ENCODE results near the gene ZBED3.
A peak's percentile ranks its signal among the peaks of the same experiment; 100 is the strongest.
"Not testable (repeated sequence)": the region's sequence is repeated elsewhere in the genome, so short reads cannot be mapped to it uniquely, and the experiment has no call there.

ZBED3 gene

DNA sequence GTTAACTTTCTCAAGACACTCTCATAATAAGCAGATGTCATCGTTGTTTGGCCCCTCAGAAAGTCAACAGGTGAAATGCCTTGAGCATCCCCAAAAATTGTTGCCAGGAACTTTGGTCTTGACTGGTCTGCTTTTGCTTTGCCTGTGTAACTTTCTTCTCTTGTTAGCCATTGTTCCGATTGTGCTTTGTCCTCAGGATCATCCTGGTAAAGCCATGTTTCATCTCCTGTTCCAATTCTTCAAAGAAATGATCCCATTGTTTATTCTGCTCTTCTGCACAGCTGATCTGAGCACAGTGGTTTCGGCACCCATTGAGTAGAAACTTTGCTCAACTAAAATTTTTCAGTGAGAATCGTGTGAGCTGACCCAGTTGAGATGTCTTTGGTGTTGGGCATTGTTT is 8.1 kb upstream of the ZBED3 start:
- TF ChIP-seq, protein P1, sequence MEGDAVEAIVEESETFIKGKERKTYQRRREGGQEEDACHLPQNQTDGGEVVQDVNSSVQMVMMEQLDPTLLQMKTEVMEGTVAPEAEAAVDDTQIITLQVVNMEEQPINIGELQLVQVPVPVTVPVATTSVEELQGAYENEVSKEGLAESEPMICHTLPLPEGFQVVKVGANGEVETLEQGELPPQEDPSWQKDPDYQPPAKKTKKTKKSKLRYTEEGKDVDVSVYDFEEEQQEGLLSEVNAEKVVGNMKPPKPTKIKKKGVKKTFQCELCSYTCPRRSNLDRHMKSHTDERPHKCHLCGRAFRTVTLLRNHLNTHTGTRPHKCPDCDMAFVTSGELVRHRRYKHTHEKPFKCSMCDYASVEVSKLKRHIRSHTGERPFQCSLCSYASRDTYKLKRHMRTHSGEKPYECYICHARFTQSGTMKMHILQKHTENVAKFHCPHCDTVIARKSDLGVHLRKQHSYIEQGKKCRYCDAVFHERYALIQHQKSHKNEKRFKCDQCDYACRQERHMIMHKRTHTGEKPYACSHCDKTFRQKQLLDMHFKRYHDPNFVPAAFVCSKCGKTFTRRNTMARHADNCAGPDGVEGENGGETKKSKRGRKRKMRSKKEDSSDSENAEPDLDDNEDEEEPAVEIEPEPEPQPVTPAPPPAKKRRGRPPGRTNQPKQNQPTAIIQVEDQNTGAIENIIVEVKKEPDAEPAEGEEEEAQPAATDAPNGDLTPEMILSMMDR (IDR thresholded peaks at IDR 0.05): no peak
- no peak for TF ChIP-seq ZFX (IDR thresholded peaks at IDR 0.05; ENCODE audit: borderline replicate concordance)
- H3K27ac ChIP-seq: no peak overlapping the region

DNA sequence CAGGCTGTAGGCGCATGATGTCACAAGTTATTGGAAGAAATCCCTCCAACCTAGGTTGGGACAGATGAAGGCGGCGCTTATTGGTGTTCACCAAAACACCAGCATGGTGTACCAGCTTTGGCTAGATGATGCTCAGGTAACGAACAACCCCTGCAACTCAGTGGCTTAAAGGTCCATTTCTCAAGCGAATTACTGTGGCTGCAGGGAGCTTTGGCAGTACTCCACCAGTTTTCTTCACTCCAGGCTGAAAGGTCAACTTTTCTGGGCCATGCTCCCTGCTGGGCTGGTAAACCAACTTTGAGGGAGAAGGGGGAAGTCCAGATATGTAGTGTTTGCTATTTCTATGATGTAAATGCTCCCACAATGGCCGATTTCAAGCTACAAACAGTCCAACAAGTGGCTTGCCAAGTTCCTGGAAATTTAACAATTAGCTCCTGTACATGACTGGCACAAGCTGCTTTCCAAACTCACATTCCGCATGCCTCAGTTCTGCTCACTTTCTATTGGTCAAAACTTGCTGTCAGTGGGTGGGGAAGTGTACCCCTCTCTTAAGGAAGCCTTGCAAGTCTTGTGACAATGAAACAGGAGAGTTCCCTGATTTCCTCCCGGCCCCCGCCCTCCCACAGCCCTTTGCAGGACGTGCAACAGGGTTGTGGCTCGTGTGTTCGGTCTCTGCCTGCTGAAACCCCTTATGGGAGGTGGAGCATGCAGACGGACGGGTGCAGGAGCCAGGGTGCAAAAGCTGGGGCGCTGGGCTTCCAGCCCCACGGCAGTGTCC is 588 bp upstream of the ZBED3 start:
- peak overlapping the region; percentile 91 for H3K27ac ChIP-seq
- no peak for TF ChIP-seq ZFX (IDR thresholded peaks at IDR 0.05; ENCODE audit: borderline replicate concordance)
- TF ChIP-seq, protein P1 (IDR thresholded peaks at IDR 0.05): no peak

DNA sequence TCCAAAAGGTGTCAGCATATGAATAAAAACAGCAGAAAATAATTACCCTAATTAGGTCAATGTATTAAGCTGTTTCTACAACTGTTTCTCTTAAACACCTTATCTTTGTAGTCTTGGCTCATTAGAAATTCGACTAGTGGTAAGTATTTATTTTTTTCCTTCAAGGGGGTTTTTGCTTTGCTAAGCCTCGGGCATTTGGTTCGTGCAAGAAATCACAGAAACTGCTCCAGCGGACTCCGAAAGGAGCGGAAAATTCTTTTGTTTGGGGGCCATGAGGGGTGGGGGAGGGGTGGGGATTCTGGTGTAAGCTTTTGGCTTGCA is 757 bp downstream of the ZBED3 start:
- peak overlapping the region; percentile 91 for H3K27ac ChIP-seq
- TF ChIP-seq, protein P1 (IDR thresholded peaks at IDR 0.05): no peak
- TF ChIP-seq ZFX (IDR thresholded peaks at IDR 0.05; ENCODE audit: borderline replicate concordance): no peak

DNA sequence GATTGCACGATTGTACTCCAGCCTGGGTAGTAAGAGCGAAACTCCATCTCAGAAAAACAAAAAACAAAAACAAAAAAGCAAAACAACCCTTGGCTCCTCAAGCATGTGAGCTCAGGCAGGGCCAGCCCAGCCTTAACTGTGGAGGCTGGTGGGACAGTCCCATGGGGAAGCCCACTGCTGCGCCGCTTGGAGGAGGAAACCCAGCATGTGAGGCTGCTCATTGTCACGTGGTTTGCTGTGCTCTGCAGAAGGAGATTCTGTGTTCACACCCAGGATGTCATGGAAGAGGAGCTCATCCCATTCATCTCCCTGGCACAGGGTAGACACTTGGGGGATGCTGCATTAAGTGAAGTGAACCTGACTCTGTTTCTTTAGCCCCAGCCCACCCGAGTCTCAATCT is 4.0 kb downstream of the ZBED3 start:
- TF ChIP-seq, protein P1 (IDR thresholded peaks at IDR 0.05): no peak
- no peak for TF ChIP-seq ZFX (IDR thresholded peaks at IDR 0.05; ENCODE audit: borderline replicate concordance)

DNA sequence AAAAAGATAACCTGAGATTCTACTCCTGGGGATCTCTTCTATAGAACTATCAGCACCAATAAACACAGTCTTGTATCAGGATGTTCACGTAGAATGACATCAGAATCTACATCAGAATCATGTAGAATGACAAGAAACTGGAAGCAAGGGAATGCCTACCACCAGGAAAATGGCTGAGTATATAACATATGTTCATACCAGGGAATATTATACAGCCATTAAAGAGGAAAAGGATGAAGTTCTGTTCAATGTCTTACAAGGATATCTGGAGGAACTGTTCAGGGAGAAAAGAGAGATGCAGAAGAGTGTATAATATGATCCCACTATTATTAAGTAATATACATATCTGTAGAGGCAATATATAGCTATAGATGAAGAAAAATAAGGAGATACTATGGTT is 4.8 kb downstream of the ZBED3 start:
- TF ChIP-seq, protein P1 (IDR thresholded peaks at IDR 0.05): no peak
- TF ChIP-seq ZFX (IDR thresholded peaks at IDR 0.05; ENCODE audit: borderline replicate concordance): no peak
- H3K27ac ChIP-seq: no peak overlapping the region

More for the DNA sequence above, 4.0 kb downstream of the ZBED3 start:
- no peak overlapping the region for H3K27ac ChIP-seq

DNA sequence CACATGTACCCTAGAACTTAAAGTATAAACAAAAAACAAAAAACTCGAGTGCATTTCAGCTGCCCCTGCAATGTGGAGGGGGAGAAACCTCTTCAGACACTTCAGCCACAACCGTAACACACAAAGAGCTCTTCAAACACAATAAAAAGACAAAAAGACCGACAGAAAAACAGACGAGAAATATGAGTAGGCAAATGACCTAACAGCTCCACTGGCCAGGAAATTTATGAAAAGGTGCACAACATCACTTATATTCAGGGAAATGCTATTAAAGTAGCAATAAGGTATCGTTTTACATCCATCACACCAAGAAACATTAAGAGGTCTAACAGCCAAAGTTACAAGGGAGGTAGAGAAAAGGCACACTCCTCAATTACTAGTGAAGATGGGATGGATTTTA is 6.2 kb downstream of the ZBED3 start:
- H3K27ac ChIP-seq: no peak overlapping the region
- TF ChIP-seq, protein P1 (IDR thresholded peaks at IDR 0.05): no peak
- TF ChIP-seq ZFX (IDR thresholded peaks at IDR 0.05; ENCODE audit: borderline replicate concordance): no peak

DNA sequence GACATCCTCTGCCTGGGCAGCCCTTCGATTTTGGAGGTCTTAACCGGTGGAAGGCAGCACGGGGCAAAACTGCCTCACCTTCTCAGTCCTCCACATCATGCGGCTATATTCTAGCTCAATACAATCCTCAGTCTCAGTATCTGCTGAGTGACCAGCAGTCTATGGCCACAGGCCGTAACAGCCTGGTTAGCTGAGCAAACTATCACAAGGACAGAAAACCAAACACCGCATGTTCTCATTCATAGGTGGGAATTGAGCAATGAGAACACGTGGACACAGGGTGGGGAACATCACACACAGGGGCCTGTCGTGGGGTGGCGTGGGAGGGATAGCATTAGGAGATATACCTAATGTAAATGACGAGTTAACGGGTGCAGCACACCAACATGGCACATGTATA is 6.6 kb downstream of the ZBED3 start:
- not testable (repeated sequence) for H3K27ac ChIP-seq

DNA sequence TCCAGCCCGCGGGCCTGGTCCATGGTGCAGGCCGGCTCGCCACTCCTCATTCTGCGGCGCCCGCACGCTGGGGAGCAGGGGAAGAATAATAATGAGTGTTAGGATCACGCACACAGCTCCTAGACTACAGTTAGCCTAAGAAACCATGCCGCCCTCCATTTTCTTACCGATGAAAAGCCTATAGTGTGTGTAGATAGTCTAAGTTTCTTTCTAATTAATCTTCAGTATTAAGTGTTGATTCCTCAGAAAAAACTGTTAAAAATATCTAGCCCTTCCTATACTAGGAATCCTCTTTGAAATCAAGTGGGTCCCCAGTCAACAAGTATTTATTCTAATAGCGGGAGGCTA is 9.3 kb downstream of the ZBED3 start:
- no peak overlapping the region for H3K27ac ChIP-seq
- TF ChIP-seq, protein P1 (IDR thresholded peaks at IDR 0.05): peak; percentile 22; the same call in 1 of the 2 replicates
- no peak for TF ChIP-seq ZFX (IDR thresholded peaks at IDR 0.05; ENCODE audit: borderline replicate concordance)
